ENCODE data around the gene INTS4.
"Not testable (repeated sequence)": the region's sequence is repeated elsewhere in the genome, so short reads cannot be mapped to it uniquely, and the experiment has no call there.

DNA sequence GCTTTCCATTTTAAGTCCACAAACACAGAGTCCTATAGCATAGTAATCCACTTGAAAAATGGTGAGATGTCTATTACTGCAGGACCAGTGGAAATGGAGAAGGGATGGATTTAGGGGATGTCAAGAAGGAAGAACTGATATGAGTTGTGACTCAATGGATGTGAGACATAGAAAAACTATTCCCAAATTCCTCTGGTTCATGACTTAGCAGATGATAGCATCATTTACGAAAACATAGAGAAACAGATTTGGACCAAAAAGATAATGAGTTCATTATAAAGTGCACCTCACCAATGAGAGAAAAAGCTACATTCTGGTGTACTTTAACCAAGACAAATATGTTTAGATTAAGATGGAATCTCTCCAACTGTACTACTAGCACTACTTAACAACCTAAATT is 51.2 kb downstream of the INTS4 start:
- TF ChIP-seq, protein P1, sequence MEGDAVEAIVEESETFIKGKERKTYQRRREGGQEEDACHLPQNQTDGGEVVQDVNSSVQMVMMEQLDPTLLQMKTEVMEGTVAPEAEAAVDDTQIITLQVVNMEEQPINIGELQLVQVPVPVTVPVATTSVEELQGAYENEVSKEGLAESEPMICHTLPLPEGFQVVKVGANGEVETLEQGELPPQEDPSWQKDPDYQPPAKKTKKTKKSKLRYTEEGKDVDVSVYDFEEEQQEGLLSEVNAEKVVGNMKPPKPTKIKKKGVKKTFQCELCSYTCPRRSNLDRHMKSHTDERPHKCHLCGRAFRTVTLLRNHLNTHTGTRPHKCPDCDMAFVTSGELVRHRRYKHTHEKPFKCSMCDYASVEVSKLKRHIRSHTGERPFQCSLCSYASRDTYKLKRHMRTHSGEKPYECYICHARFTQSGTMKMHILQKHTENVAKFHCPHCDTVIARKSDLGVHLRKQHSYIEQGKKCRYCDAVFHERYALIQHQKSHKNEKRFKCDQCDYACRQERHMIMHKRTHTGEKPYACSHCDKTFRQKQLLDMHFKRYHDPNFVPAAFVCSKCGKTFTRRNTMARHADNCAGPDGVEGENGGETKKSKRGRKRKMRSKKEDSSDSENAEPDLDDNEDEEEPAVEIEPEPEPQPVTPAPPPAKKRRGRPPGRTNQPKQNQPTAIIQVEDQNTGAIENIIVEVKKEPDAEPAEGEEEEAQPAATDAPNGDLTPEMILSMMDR (IDR thresholded peaks at IDR 0.05; ENCODE audit: borderline replicate concordance, extremely low read depth, low read length, poor library complexity, severe bottlenecking): not testable (repeated sequence)
- TF ChIP-seq EZH2 (IDR thresholded peaks at IDR 0.05; ENCODE audit: borderline replicate concordance, low read depth, low read length, severe bottlenecking): not testable (repeated sequence)

Measured in DND-41 (cell line).